B cell (primary cell): ENCODE results near the gene NDUFS6. TPM values are rescaled to one million over a fixed set of nuclear protein-coding genes. Genes with fewer than 3 reads are reported as not detected.

Source experiments
- ATAC-seq: fragments of 200-7000 bp; cut with Tn5 transposase; one replicate; pipeline ENCODE4 v1.10.0; 2021; ENCODE audit warnings: low read depth, mild to moderate bottlenecking, moderate number of reproducible peaks, moderate library complexity
- CTCF ChIA-PET: fragments of 350-600 bp; sonication (Branson Sonifier 250); formaldehyde crosslinking; loops from one replicate; lab custom pipeline; 2021; ENCODE audit warnings: antibody characterized with exemption, inconsistent platforms; lab: Charles Lee
- POLR2A ChIA-PET: fragments of 350-600 bp; sonication (Branson Sonifier 250); formaldehyde crosslinking; loops from one replicate; lab custom pipeline; 2021; ENCODE audit warnings: antibody characterized with exemption; lab: Charles Lee
- DNase-seq: peaks from one replicate; pipeline ENCODE4 v3.0.0; 2013
- H2AFZ ChIP-seq: 2 replicates; pipeline ENCODE4 v1.6.1; 2012; ENCODE audit warnings: mild to moderate bottlenecking, low read depth, low read length; ENCODE audit not compliant: insufficient read depth, poor library complexity, severe bottlenecking
- H3K27ac ChIP-seq, 2 donors: 1 replicate in 1 of 2; 2 replicates in 1 of 2; pipeline ENCODE4 v1.5.1; 2012 to 2013; ENCODE audit warnings: low read length in 2 of 2, mild to moderate bottlenecking in 2 of 2, moderate library complexity in 1 of 2
- H3K27me3 ChIP-seq, 4 experiments: fragments of 200-600 bp in 1 of 4; sonication (generic) in 1 of 4; replicated peaks in 1 of 4; 1 replicate in 2 of 4; 2 replicates in 2 of 4; pipeline versions ENCODE4 v1.6.1 to v1.7.0; 2013 to 2016; ENCODE audit warnings: low read length in 3 of 4, mild to moderate bottlenecking in 2 of 4, mixed read lengths in 1 of 4, moderate library complexity in 1 of 4; ENCODE audit not compliant: insufficient read depth in 4 of 4, control insufficient read depth in 3 of 4; ENCODE audit errors: control extremely low read depth in 1 of 4
- H3K36me3 ChIP-seq, 2 experiments: replicated peaks in 1 of 2; 1 replicate in 1 of 2; 2 replicates in 1 of 2; pipeline versions ENCODE4 v1.6.1 to v1.7.1; 2013; ENCODE audit warnings: low read length in 1 of 2; ENCODE audit not compliant: insufficient read depth in 2 of 2, control insufficient read depth in 1 of 2; ENCODE audit errors: control extremely low read depth in 1 of 2, extremely low read depth in 1 of 2
- H3K4me1 ChIP-seq, 2 donors: fragments of 200-600 bp in 1 of 2; sonication (generic) in 1 of 2; 1 replicate in 1 of 2; 2 replicates in 1 of 2; pipeline versions ENCODE4 v1.5.1 to v1.6.1; 2013 to 2017; ENCODE audit warnings: low read length in 2 of 2; ENCODE audit not compliant: control insufficient read depth in 2 of 2, insufficient read depth in 2 of 2
- H3K4me2 ChIP-seq: replicated peaks from 2 replicates; pipeline ENCODE3; 2012; ENCODE audit warnings: mild to moderate bottlenecking, low read depth, low read length; ENCODE audit not compliant: poor library complexity, severe bottlenecking
- H3K4me3 ChIP-seq, 5 experiments: fragments of 200-600 bp in 1 of 5; sonication (generic) in 1 of 5; 1 replicate in 3 of 5; 2 replicates in 2 of 5; pipeline versions ENCODE4 v1.5.1 to v1.7.0; 2011 to 2016; ENCODE audit warnings: low read length in 4 of 5, mild to moderate bottlenecking in 4 of 5, low read depth in 2 of 5, control low read depth in 1 of 5, moderate library complexity in 1 of 5; ENCODE audit not compliant: insufficient read depth in 1 of 5; ENCODE audit errors: control extremely low read depth in 1 of 5, extremely low read depth in 1 of 5
- H3K79me2 ChIP-seq: fragments of 200-600 bp; sonication (generic); one replicate; pipeline ENCODE4 v1.6.0; 2016; ENCODE audit warnings: low read length; ENCODE audit not compliant: control insufficient read depth, insufficient read depth
- H3K9ac ChIP-seq: fragments of 200-600 bp; sonication (generic); 2 replicates; pipeline ENCODE4 v1.6.1; 2017; ENCODE audit warnings: mild to moderate bottlenecking, low read length, moderate library complexity
- H3K9me3 ChIP-seq, 3 donors: one replicate each; pipeline versions ENCODE4 v1.6.1 to v1.7.1; 2013; ENCODE audit warnings: low read length in 2 of 3; ENCODE audit not compliant: control insufficient read depth in 2 of 3, insufficient read depth in 1 of 3; ENCODE audit errors: control extremely low read depth in 1 of 3
- H4K20me1 ChIP-seq: 2 replicates; pipeline ENCODE4 v1.6.0; 2012; ENCODE audit warnings: mild to moderate bottlenecking, low read length; ENCODE audit not compliant: insufficient read depth, control insufficient read depth, poor library complexity, severe bottlenecking
- H3K27ac Mint-ChIP-seq: one replicate; pipeline ENCODE4 v1.8.0; 2021; ENCODE audit warnings: mixed read lengths
- H3K27me3 Mint-ChIP-seq: one replicate; pipeline ENCODE4 v1.8.0; 2021; ENCODE audit warnings: mixed read lengths
- H3K4me1 Mint-ChIP-seq: one replicate; pipeline ENCODE4 v1.8.0; 2021; ENCODE audit warnings: mixed read lengths
- H3K4me3 Mint-ChIP-seq: one replicate; pipeline ENCODE4 v1.8.0; 2021; ENCODE audit warnings: mixed read lengths
- H3K9me3 Mint-ChIP-seq: one replicate; pipeline ENCODE4 v1.8.0; 2022; ENCODE audit warnings: mixed read lengths; ENCODE audit not compliant: insufficient read depth
- CTCF ChIP-seq: fragments of 200-600 bp; IDR thresholded peaks from one replicate; pipeline ENCODE4 v1.8.0; 2022; ENCODE audit warnings: antibody characterized with exemption, mild to moderate bottlenecking
- EZH2 ChIP-seq: IDR thresholded peaks from 2 replicates; pipeline ENCODE4 v1.6.1; 2012; ENCODE audit warnings: borderline replicate concordance, low read depth, mild to moderate bottlenecking, moderate library complexity, low read length; ENCODE audit not compliant: insufficient read depth, poor library complexity, severe bottlenecking
- WGBS: methylation state at CpG from one replicate; pipeline ENCODE4 v1.1.5; 2013; ENCODE audit warnings: missing lambda C conversion rate; ENCODE audit not compliant: insufficient coverage; 5-methylcytosine and 5-hydroxymethylcytosine counted together
- intact Hi-C: fragments of 100-400 bp; cut with micrococcal nuclease; formaldehyde crosslinking; loops from one replicate; pipeline ENCODE4 v1.10.0; 2022
- polyA plus RNA-seq: library from polyadenylated mRNA; depleted of rRNA; stranded (reverse); fragments of >200 nt; gene quantifications from 2 replicates; pipeline ENCODE4 v1.2.3, GENCODE V29; 2012
- total RNA-seq, 2 donors: library from RNA; stranded (reverse); fragments of 120-200 nt in 1 of 2; gene quantifications; 1 replicate in 1 of 2; 2 replicates in 1 of 2; pipeline versions ENCODE4 v1.2.3 to v1.2.4, GENCODE V29; 2013 to 2022

NDUFS6 gene
- total and polyA plus RNA-seq, 2 donors (not counting 1 experiment from before 2014, with no cell fraction given): 16.9 to 18.0 TPM

DNA sequence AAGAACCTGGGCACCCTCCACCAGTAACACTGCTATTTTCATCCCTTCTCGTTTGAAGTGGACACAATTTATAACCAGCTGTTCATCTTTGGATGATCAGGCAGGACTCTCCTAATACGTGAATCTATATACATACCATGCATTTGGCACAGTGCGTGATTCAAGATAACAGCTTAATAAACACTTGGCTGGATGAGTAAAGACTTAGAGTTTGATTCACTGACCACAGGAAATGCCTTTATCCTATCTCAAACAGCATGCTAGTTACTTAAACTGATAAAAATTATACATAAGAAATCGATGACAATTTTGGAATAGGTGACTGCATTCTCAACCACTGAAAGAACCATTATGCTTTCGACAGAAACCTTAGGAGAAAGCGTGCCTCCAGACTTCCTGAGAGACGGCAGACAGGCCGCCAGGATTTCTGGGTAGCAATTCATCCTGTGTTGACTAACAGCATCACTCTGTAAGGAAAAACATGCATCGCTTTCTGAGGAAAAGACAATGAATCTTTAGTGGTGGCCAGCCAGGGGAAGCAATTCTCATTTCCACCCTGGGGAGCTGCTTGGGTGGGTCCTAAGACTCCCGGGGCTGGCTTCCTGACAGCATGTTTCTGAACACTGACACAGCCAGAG, 11.3 kb upstream of the NDUFS6 start:
- Mint-ChIP-seq H3K9me3 (no peaks in the 10 kb centered on the region), H3K4me1 (peaks cover 15% of the 10 kb centered on the region), H3K27me3 (peaks cover 7% of the 10 kb centered on the region), H3K27ac (no peak overlapping the region), H3K4me3 (no peak overlapping the region)
- no peak overlapping the region for H2AFZ ChIP-seq
- DNase-seq: no peak
- no peaks in the 10 kb centered on the region for H3K36me3 ChIP-seq
- H3K27me3 ChIP-seq: peaks cover 0 to under 1% (median 0%) of the 10 kb centered on the region in 4 experiments
- no peaks in the 10 kb centered on the region for H3K79me2 ChIP-seq
- H3K9ac ChIP-seq: no peak overlapping the region
- CTCF ChIA-PET: no interaction called here
- POLR2A ChIA-PET: no interaction called here
- peaks cover 0 to 12% of the 10 kb centered on the region in 2 donors for H3K4me1 ChIP-seq
- intact Hi-C loops: no loop called here
- H4K20me1 ChIP-seq: no peaks in the 10 kb centered on the region
- no peak for ATAC-seq
- no peak overlapping the region for H3K4me3 ChIP-seq
- TF ChIP-seq CTCF (no peak), EZH2 (no peak)
- H3K9me3 ChIP-seq: peaks cover 0 to 3% (median 0%) of the 10 kb centered on the region in 3 donors
- H3K4me2 ChIP-seq: no peak overlapping the region
- no peak overlapping the region for H3K27ac ChIP-seq
- 23% methylated on average over 3 of the region's 10 CpGs for WGBS

DNA sequence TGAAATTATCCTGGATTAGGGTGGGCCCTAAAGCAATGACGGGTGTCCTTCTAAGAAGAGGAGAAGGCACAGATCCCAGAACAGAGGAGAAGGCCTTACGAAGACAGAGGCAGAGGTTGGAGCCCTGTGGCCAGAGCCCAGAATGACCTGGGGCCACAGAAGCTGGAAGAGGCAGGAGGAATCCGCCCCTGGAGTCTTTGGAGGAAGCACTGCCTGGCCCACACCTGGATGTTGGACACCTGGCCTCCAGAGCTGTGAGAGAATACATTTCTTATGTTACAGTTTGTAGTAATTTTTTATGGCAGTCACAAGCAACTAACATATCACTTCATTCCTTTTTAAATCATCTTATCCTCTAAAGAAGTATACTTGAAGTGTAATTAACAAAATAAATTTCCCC, 10.0 kb upstream of the NDUFS6 start:
- H3K27ac ChIP-seq: no peak overlapping the region
- no peak overlapping the region for H3K4me2 ChIP-seq
- H2AFZ ChIP-seq: no peak overlapping the region
- intact Hi-C loops: no loop called here
- no peaks in the 10 kb centered on the region for H3K27me3 ChIP-seq
- peaks cover 4% of the 10 kb centered on the region for H3K27me3 Mint-ChIP-seq
- no peaks in the 10 kb centered on the region for H3K79me2 ChIP-seq
- 97% methylated on average over 3 of the region's 3 CpGs for WGBS
- H3K4me3 Mint-ChIP-seq: no peak overlapping the region
- H3K36me3 ChIP-seq: peaks cover 0 to 2% of the 10 kb centered on the region in 2 experiments
- H3K4me3 ChIP-seq: no peak overlapping the region
- H3K9ac ChIP-seq: no peak overlapping the region
- peaks cover 0 to 12% of the 10 kb centered on the region in 2 donors for H3K4me1 ChIP-seq
- no peak for ATAC-seq
- DNase-seq: no peak
- H3K4me1 Mint-ChIP-seq: peaks cover 15% of the 10 kb centered on the region
- H3K9me3 Mint-ChIP-seq: no peaks in the 10 kb centered on the region
- TF ChIP-seq EZH2: no peak
- no peak for TF ChIP-seq CTCF
- no peak overlapping the region for H3K27ac Mint-ChIP-seq
- ChIA-PET CTCF (no interaction called here), POLR2A (no interaction called here)
- peaks cover 0 to 3% (median 0%) of the 10 kb centered on the region in 3 donors for H3K9me3 ChIP-seq
- H4K20me1 ChIP-seq: no peaks in the 10 kb centered on the region
